Breast epithelium (tissue), 3 donors: ENCODE results near the gene TBC1D2.

Experiments
- POLR2A ChIP-seq: fragments of 450-650 bp; IDR thresholded peaks from one replicate; pipeline ENCODE4 v1.6.1; 2016; ENCODE audit warnings: antibody characterized with exemption, mild to moderate bottlenecking, moderate library complexity
- POLR2AphosphoS5 ChIP-seq, 3 donors: sonication (generic); formaldehyde crosslinking; IDR thresholded peaks; one replicate each; pipeline ENCODE4 v1.6.1; 2017; ENCODE audit warnings: antibody characterized with exemption in 3 of 3
- TF ChIP-seq, protein P1 (sequence below), 3 donors: fragments of 450-650 bp; IDR thresholded peaks; one replicate each; pipeline ENCODE4 v1.5.1; 2016 to 2017; ENCODE audit warnings: antibody characterized with exemption in 3 of 3, mild to moderate bottlenecking in 3 of 3, moderate library complexity in 3 of 3

GRCh38 chr9:98289614-98290201, 34.3 kb upstream of the TBC1D2 start:
- TF ChIP-seq, protein P1, sequence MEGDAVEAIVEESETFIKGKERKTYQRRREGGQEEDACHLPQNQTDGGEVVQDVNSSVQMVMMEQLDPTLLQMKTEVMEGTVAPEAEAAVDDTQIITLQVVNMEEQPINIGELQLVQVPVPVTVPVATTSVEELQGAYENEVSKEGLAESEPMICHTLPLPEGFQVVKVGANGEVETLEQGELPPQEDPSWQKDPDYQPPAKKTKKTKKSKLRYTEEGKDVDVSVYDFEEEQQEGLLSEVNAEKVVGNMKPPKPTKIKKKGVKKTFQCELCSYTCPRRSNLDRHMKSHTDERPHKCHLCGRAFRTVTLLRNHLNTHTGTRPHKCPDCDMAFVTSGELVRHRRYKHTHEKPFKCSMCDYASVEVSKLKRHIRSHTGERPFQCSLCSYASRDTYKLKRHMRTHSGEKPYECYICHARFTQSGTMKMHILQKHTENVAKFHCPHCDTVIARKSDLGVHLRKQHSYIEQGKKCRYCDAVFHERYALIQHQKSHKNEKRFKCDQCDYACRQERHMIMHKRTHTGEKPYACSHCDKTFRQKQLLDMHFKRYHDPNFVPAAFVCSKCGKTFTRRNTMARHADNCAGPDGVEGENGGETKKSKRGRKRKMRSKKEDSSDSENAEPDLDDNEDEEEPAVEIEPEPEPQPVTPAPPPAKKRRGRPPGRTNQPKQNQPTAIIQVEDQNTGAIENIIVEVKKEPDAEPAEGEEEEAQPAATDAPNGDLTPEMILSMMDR (IDR thresholded peaks at IDR 0.05): no peak
- TF ChIP-seq POLR2A: no peak
- no peak for TF ChIP-seq POLR2AphosphoS5 (IDR thresholded peaks at IDR 0.05)
